ENCODE measurements around the gene TSPAN3. TPM values are rescaled to one million over a fixed set of nuclear protein-coding genes. Genes with fewer than 3 reads are reported as not detected.
A peak's percentile ranks its signal among the peaks of the same experiment; 100 is the strongest.

TSPAN3 gene
- total and polyA plus RNA-seq, 2 donors (not counting 1 experiment from before 2014, with no cell fraction given): 109 to 130 TPM

- Histone ChIP-seq H3K27me3 (replicated peaks in 1 of 4; ENCODE audit: control extremely low read depth in 1 of 4, control insufficient read depth in 3 of 4, insufficient read depth in 4 of 4, low read length in 3 of 4) (no peaks in the 10 kb centered on the region), H3K9ac (ENCODE audit: low read length) (peak within 1 kb of the TSS; percentile 91), H3K4me3 (ENCODE audit: control extremely low read depth in 1 of 5, extremely low read depth in 1 of 5, insufficient read depth in 1 of 5, low read depth in 2 of 5, low read length in 4 of 5) (peak within 1 kb of the TSS; percentile 74 to 86 (median 79)), H4K20me1 (ENCODE audit: control insufficient read depth, insufficient read depth, low read length, poor library complexity, severe bottlenecking) (peaks cover 30% of the 10 kb centered on the region), H3K4me2 (replicated peaks; ENCODE audit: low read depth, low read length, poor library complexity, severe bottlenecking) (peak within 1 kb of the TSS; percentile 96), H3K4me1 (ENCODE audit: control insufficient read depth in 2 of 2, insufficient read depth in 2 of 2, low read length in 2 of 2) (peaks cover 38 to 57% of the 10 kb centered on the region in 2 donors), H3K79me2 (ENCODE audit: control insufficient read depth, insufficient read depth, low read length) (peaks cover 61% of the 10 kb centered on the region), H3K36me3 (replicated peaks in 1 of 2; ENCODE audit: control extremely low read depth in 1 of 2, control insufficient read depth in 1 of 2, extremely low read depth in 1 of 2, insufficient read depth in 2 of 2, low read length in 1 of 2) (peaks cover 7 to 18% of the 10 kb centered on the region in 2 experiments), H2AFZ (ENCODE audit: insufficient read depth, low read depth, low read length, poor library complexity, severe bottlenecking) (peak within 1 kb of the TSS; percentile 100), H3K9me3 (ENCODE audit: control extremely low read depth in 1 of 3, control insufficient read depth in 2 of 3, insufficient read depth in 1 of 3, low read length in 2 of 3) (no peaks in the 10 kb centered on the region), H3K27ac (ENCODE audit: low read length in 2 of 2) (peak within 1 kb of the TSS; percentile 79 to 81)
- Mint-ChIP-seq H3K4me3 (peak within 1 kb of the TSS; percentile 99), H3K27ac (peak within 1 kb of the TSS; percentile 100), H3K27me3 (no peaks in the 10 kb centered on the region), H3K9me3 (ENCODE audit: insufficient read depth) (no peaks in the 10 kb centered on the region), H3K4me1 (peaks cover 51% of the 10 kb centered on the region)
- POLR2A ChIA-PET: interaction anchor here (0.5 to 1.7 kb wide), 9 partner anchors 12 to 1075 kb away, joined by 3 to 5 read pairs (median 3); partner anchors contain the start of gene TSPAN3
- WGBS (ENCODE audit: insufficient coverage): 2% methylated on average over 25 of the region's 28 CpGs
- peak; percentile 80 for DNase-seq
- intact Hi-C loops (cut with micrococcal nuclease): loop anchor here (1.0 to 10.0 kb wide), 4 partner anchors 30 to 90 kb away; partner anchors contain the start of genes RCN2, SCAPER and TSPAN3
- CTCF ChIA-PET: interaction anchor here (0.6 to 2.3 kb wide), 13 partner anchors 12 to 548 kb away, joined by 3 to 12 read pairs (median 3); no protein-coding TSS in a partner anchor
- peak; percentile 89 for ATAC-seq (ENCODE audit: low read depth)
- no peak for TF ChIP-seq CTCF (IDR thresholded peaks at IDR 0.05)
- TF ChIP-seq EZH2 (IDR thresholded peaks at IDR 0.05; ENCODE audit: borderline replicate concordance, insufficient read depth, low read depth, low read length, poor library complexity, severe bottlenecking): no peak
Observed at GRCh38 chr15:76994971-76995945, 75.7 kb downstream of the TSPAN3 start, which contains the start of gene PSTPIP1. Gene PSTPIP1, plus strand, starts transcription at chr15:76995126. Its CDS starts 448 bp downstream, at chr15:76995574.

Data from B cell (primary cell).